ENCODE results near the gene VIPR2.

GRCh38 chr7:159127691-159128642 is 16.7 kb downstream of the VIPR2 start:
- TF ChIP-seq ZFP30 (CRISPR knock-in tag; IDR thresholded peaks at IDR 0.05), result no peak
- no peak for TF ChIP-seq POU6F1 (CRISPR knock-in tag; IDR thresholded peaks at IDR 0.05; ENCODE audit: borderline replicate concordance, low read depth)
- no peak for TF ChIP-seq ZC3H10 (CRISPR knock-in tag; IDR thresholded peaks at IDR 0.05)
- TF ChIP-seq, protein P1, sequence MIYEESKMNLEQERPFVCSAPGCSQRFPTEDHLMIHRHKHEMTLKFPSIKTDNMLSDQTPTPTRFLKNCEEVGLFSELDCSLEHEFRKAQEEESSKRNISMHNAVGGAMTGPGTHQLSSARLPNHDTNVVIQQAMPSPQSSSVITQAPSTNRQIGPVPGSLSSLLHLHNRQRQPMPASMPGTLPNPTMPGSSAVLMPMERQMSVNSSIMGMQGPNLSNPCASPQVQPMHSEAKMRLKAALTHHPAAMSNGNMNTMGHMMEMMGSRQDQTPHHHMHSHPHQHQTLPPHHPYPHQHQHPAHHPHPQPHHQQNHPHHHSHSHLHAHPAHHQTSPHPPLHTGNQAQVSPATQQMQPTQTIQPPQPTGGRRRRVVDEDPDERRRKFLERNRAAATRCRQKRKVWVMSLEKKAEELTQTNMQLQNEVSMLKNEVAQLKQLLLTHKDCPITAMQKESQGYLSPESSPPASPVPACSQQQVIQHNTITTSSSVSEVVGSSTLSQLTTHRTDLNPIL (CRISPR knock-in tag; IDR thresholded peaks at IDR 0.05; ENCODE audit: low read depth), result no peak
- no peak for TF ChIP-seq OSR1 (CRISPR knock-in tag; IDR thresholded peaks at IDR 0.05)
- no peak for TF ChIP-seq RARB (CRISPR knock-in tag; IDR thresholded peaks at IDR 0.05)
- TF ChIP-seq PPARA (CRISPR knock-in tag; IDR thresholded peaks at IDR 0.05; ENCODE audit: borderline replicate concordance), result no peak
- TF ChIP-seq ZFP3 (CRISPR knock-in tag; IDR thresholded peaks at IDR 0.05), result no peak
- no peak for TF ChIP-seq PATZ1 (CRISPR knock-in tag; IDR thresholded peaks at IDR 0.05; ENCODE audit: borderline replicate concordance)
